Stimulated activated CD8-positive, alpha-beta memory T cell treated with anti-CD3 and anti-CD28 coated beads, Interleukin-15, amount 100 ng/mL, for 1 hour (primary cell): Measurements from ENCODE around the gene RAG2.

Source experiments
- DNase-seq: peaks from one replicate; pipeline ENCODE4 v3.0.0-alpha.2; 2020; ENCODE audit warnings: low read depth

The RAG2 gene

DNA sequence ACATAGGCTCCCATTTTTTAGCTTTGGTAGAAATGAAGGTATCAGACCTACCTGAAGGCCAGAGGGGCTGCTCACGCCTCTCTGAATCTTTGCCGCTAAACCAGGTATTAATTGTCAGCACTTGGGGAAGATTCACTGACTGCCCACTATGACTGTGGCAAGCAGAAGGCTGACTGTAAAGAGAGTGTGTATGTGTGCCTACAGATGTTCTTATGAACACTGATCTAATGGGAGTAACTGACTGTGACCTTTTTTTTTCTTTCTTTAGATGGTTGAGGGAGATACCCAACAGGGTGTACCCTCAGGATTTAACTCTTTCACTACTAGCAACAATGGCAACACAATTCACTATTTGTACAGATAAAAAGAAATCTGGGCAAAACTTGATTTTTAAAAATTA lies at the start of gene RAG2:
Gene RAG2, minus strand, starts transcription at position 186 of the 400 bp plus-strand sequence. CDS start 4,068 bp downstream, outside the sequence.
- no peak for DNase-seq

- no peak for DNase-seq
Measured at GRCh38 chr11:36638556-36638955, 40.5 kb upstream of the RAG2 start.

- no peak for DNase-seq
Measured at GRCh38 chr11:36635066-36635862, 37.2 kb upstream of the RAG2 start.

GRCh38 chr11:36631774-36632173 lies 33.7 kb upstream of the RAG2 start:
- no peak for DNase-seq

DNA sequence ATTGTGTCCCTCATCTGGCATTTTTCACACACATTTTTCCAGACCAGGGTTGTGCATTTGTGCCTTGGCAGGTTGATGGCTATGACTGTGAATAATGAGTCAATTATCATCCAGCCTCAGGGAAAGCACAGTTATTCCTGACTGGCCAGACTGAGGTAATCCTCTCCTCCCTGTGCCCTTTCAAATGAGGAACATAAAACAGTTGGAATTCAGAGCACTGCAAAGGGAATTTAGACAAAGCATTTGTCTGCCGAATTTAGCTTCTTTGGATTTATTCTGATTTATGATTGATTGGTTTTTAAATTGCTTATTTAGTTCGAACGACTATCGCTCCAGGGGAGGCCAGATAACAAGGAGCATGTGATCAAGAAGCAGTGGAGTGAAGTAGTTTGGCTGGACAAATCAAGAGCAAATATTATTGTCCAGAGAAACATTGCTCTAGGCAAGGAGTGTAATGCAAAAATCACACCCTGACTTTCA lies 30.8 kb upstream of the RAG2 start:
- no peak for DNase-seq

DNA sequence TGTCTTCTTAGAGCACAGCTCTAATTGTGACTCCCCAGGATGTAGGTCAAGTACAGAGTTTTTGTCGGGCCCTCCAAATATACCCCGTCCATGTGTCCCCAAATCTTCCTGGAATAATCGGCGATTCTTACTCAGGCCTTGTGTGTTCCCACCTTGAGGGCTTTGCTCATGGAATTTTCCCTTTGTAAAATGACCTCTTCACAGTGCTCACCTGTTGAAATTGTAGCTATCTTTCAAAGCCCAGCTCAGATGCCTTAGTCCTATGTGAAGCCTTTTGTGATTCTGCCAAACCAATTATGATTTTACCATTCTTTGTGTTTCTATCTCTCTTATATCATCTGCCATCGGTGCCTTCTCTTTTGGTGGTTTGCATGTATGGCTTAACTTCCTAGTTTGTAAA lies 30.1 kb upstream of the RAG2 start:
- no peak for DNase-seq

DNA sequence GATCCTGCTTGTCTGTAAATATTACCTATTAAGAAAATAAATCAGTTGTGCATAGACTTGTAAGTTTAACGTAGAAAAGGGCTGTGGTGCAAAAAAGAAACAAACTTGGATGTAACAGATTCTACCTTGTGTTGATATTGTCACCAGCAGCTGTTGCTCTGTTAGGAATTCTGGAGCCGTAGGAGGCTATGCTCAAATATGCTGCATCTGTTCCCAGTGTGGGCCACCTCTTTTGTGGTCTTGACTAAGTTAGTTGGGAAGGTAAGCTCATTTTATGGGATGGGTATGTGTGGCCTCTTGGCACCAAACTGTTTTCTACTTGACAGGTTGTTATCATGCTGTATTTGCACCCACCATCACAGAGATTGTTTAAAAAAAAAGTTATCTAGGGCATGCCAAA lies 29.4 kb upstream of the RAG2 start:
- DNase-seq, result no peak

DNA sequence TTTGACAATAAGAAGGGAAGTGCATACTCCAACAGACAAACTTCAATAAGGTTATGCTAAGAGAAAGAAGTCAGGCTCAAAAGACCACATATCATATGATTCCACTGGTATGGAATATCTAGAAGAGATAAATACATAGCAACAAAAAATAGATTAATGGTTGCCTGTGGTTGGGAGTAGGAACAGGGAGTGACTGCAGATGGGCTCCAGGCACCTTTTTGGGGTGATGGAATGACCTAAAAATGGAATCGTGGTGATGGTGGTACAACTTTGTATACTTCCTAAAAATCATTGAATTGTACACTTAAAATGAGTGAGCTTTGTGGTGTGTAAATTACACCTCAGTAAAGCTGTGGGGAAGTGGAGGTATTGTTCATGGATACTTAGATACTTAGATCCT lies 29.0 kb upstream of the RAG2 start:
- no peak for DNase-seq

GRCh38 chr11:36623494-36623893 lies 25.5 kb upstream of the RAG2 start:
- no peak for DNase-seq

DNA sequence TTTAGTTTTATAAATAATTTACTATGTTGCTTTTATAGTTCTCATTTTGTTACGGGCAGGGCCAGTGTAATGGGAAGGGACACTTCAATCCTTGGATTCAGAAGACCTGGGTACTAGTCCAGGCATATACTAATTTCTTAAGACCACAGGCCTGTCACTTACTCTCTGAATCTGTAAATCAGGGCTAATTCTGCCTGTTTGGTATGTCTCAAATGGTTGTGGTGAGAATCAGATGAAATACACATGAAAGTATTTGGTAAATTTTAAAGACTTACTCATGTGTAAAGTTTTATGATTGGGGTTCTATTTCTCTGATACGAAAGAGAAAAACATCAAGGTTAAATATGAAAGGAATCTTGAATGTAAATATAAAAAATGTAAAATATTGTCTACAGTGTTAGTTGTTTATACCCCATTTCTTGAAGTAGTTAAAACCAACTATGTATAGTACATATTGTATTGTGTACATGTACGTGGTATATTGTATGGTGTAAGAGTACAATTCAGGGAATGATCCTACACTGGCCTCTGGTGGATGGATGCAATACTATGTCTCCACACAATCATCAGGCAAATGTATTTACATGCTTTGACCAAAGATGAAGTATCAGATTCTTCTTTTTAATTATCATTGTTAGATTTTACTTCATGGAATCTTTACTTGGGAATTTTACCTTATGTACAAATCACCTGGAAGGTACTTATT lies 24.5 kb upstream of the RAG2 start:
- no peak for DNase-seq

GRCh38 chr11:36620246-36620645 lies 22.2 kb upstream of the RAG2 start:
- no peak for DNase-seq

- DNase-seq, result no peak
Measured at GRCh38 chr11:36619502-36619901, 21.5 kb upstream of the RAG2 start.

GRCh38 chr11:36618363-36619047 lies 20.5 kb upstream of the RAG2 start:
- DNase-seq, result no peak

DNA sequence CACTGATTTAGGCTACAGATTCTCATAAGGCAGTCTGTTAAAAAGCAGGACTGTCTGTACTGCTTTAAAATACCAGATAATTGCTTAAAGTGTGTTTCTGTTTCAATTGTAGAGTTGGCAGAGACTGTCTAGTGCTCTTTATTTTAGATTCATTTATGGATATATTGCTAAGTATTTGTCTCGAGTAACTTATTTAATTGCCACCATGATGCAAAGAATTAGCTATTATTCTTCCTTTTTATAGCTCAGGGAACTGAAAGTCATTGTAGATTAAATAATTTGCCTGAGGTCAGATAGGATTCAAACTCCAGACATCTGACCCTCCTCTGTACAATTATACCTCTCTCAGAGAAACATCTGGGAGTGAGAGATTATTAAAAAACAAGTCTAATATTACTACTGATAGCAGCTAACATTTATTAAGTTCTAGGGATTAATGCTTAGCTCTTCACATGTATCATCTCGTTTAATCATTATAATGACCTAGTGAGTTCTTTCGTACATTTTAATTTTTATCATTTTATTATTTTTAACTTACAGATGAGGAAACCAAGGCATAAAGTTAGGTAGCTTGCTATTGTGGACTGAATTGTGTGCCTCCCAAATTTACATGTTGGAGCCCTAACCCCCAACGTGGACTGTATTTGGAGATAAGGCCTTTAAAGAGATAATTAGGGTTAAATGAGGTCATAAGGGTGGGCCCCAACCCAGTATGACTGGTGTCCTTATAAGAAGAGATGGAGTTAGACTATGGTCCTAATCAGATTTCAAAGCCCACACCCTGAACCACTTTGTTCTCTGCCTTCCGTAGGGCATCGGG lies 19.7 kb upstream of the RAG2 start:
- no peak for DNase-seq

- DNase-seq, result no peak
Measured at GRCh38 chr11:36615826-36616225, 17.8 kb upstream of the RAG2 start.

- no peak for DNase-seq
Measured at GRCh38 chr11:36609383-36609782, 11.3 kb upstream of the RAG2 start.

- DNase-seq, result no peak
Measured at GRCh38 chr11:36608491-36609199, 10.6 kb upstream of the RAG2 start.

DNA sequence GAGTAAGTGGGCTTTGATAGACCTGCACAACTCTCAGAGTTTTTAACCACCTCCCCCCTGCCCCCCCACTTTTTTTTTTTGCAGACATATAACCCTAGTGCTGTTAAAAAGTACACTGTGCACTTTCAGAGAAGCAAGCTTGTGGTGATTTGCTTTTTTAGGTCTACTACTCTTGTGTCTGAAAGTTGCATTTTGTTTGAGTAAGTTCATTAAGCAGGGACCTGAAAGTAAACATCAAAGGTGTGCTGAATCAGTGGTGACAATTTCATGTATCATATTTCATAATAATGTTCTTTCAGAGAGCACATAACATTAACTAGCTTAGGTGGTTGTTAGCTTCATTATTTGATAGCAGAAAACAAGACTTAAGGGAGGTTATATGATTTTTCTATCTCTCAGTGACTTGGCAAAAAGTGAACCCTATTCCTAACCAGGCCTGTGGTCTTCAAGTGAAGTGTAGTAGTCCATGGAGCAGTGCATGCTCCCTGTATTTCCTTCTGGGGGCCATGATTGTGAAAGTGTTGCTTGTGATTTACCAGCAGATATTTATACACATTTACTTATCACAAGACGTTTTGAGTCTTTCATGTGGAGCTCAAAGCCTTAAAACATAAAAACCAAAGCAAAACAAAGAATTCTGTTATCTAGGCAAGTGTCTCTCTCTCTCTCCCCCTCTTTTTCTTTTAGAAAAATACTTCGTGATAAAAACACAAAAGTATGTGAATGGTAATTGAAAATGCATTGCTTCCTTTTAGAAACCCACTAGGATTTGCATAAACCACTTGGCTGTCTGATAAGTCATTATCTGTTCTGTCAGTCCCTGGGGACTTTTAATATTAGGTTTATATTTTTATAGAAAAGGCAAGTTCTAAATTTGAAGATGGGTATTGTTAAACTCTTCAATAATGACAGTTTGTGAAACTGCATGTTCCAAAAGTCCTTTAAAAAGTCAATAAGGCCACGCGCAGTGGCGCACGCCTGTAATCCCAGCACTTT lies 7.5 kb upstream of the RAG2 start:
- DNase-seq, result no peak

GRCh38 chr11:36602135-36602534 lies 4.1 kb upstream of the RAG2 start:
- no peak for DNase-seq

- no peak for DNase-seq
Measured at GRCh38 chr11:36601155-36601554, 3.1 kb upstream of the RAG2 start.
